GM19099 (cell line): ENCODE measurements around the gene CHRNA4.

Experiments
- POLR2A ChIP-seq: IDR thresholded peaks from 3 replicates; pipeline ENCODE4 v1.6.1; 2011; ENCODE audit warnings: low read depth; ENCODE audit not compliant: insufficient read length; ENCODE audit errors: extremely low read depth

The CHRNA4 gene

GRCh38 chr20:63354636-63355350 is 6.4 kb downstream of the CHRNA4 start:
- TF ChIP-seq POLR2A, result no peak

GRCh38 chr20:63352811-63353221 is 8.3 kb downstream of the CHRNA4 start:
- TF ChIP-seq POLR2A, result no peak

GRCh38 chr20:63351811-63352591 is 9.1 kb downstream of the CHRNA4 start:
- no peak for TF ChIP-seq POLR2A

- no peak for TF ChIP-seq POLR2A
These were observed 9.8 kb downstream of the CHRNA4 start for GRCh38 chr20:63351326-63351700.

GRCh38 chr20:63350597-63351325 is 10.4 kb downstream of the CHRNA4 start:
- TF ChIP-seq POLR2A, result no peak

- TF ChIP-seq POLR2A, result no peak
These were observed 11.0 kb downstream of the CHRNA4 start for GRCh38 chr20:63350196-63350595.

GRCh38 chr20:63349516-63349895 is 11.6 kb downstream of the CHRNA4 start:
- TF ChIP-seq POLR2A, result no peak

- no peak for TF ChIP-seq POLR2A
These were observed 12.2 kb downstream of the CHRNA4 start for GRCh38 chr20:63348828-63349515.

GRCh38 chr20:63347950-63348827 is 13.0 kb downstream of the CHRNA4 start:
- no peak for TF ChIP-seq POLR2A

GRCh38 chr20:63347081-63347741 is 13.9 kb downstream of the CHRNA4 start:
- no peak for TF ChIP-seq POLR2A

GRCh38 chr20:63346131-63347080 is 14.7 kb downstream of the CHRNA4 start:
- TF ChIP-seq POLR2A, result no peak

- no peak for TF ChIP-seq POLR2A
These were observed 15.6 kb downstream of the CHRNA4 start for GRCh38 chr20:63345328-63346100.
